NCI-H1092 (cell line): ENCODE results near the gene GRID1.

ENCODE experiments used
- DNase-seq: peaks from one replicate; lab custom pipeline; 2025; lab: John Stamatoyannopoulos, UW

GRID1 gene

DNA sequence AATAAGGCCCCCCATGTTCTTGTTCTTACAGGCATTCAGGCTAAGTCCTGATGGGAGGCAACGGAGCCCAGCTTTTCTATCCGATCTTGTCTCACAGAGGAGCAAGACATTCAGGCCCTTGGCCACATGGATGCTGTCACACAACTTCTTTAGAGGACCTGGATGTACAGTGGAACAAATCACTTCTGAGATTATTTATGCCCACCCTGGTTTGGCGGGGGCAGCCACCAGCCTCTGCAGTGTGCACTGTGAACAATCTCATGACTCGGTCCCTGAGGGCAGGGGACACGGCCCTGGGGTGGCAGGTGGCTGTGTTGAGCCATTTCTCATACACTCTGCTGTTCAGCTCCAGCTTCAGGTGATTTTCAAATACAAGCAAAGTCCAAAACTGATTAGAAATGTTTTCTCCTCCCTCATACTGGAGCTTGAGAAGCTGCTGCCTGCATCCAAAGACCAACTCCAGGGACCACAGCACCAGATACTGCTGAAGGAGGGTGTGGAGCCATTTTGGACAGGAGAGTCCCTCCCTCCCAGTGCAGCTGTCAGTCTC lies 441.3 kb downstream of the GRID1 start:
- no peak for DNase-seq

DNA sequence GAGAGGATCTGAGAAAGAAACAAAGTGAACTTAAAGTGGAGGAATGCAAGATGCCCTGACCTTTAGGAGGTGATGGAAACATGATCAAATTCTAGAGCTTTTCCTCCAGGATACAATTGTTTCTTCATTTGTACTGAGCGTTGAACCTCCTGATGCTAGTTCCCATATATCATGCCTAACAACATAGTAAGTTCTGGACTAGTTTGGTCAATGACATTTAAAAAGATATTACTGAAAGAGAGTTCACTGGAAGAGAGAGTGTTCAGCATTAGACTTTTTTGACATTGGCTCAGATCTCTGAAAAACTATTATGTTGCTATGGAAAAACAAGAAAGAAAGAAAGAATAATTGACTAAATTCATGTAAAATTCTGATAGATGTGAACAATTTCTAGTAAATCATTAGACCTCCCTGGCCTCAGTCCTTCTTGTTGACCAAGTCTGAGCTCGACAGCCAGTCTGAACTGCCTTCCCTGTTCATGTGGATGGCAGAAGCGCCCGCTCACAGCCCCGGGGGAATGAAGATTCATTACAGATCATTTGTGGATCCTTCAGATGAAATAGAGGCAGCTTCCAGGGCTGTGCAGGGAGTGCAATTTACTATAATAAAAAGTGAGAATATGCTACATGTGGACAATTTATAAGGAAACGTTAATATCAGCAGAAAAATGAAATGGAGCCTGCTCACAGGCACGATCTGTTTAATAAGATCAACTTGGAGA lies 442.1 kb downstream of the GRID1 start:
- DNase-seq: no peak

DNA sequence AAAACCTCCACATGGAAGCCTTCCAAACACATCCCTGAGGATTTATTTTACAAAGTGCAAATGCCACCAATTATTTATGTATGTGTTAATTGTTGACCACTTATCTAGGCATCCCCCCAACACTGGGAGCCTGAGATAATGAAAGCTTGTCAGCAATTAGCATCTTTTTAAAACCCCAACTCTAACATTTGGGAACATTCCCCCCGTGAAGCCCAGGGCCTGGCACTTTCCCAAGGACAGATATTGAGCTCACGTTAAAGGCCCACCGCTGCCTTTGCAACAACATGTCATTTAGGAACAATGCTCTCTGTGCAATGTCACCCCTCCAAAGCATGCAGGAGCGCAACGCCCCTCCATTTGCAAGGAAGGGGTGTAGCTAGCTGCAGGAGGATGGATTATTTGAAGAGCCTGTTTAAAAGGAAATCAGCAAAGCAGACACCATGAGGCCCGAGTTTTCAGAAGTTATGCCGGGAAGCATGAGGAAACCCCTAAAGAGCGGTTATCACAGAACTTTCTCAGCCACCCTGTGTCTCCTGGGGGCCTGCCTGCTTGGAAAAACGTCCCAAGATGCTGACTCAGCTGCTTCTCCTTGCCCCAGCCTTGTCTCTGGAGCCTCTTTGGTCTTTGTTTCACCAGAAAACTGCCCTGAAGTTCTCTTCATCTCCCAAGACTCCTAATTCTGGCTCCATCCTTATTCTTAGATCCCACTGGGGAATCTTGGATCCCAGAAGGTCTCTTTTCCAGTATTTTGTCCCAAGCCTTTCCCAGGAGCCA lies 444.1 kb downstream of the GRID1 start:
- no peak for DNase-seq

DNA sequence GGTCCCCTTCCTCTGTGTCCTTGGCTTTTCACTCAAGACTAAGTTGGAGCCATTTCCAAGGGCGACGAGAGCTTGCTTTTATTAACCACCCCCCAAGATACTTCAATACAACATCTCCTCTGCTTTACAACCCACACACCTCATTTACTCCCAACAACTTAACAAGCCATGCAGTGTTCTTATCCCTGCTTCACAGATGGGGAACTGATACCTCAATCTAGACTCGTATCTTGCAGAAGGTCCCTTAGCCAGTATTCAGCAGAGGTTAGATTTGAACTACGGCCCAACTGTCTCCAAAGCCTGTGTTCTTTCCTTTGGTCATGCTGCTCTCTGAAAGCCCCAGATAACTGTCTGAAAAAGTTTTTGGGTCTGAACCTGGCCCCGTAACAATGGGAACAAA lies 444.8 kb downstream of the GRID1 start:
- DNase-seq: no peak

DNA sequence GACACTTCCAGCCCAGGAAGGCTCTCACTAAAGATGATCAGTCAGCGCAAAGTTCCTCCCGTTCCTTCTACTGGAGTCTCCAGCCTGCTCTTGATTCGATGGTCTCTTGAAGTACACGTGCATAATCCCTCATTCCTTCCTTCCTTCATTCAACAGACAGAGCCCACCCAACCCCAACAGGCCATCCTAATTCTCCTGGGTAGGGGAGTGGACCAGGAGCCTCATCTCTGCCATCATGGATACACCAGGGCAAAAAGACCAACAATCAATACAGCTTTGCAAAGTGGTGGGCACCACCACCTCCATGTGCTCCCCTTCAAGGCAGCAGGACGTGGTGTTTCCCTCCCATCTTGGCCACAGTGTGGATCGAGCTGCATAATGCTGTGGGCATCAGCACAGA lies 446.3 kb downstream of the GRID1 start:
- DNase-seq: no peak

DNA sequence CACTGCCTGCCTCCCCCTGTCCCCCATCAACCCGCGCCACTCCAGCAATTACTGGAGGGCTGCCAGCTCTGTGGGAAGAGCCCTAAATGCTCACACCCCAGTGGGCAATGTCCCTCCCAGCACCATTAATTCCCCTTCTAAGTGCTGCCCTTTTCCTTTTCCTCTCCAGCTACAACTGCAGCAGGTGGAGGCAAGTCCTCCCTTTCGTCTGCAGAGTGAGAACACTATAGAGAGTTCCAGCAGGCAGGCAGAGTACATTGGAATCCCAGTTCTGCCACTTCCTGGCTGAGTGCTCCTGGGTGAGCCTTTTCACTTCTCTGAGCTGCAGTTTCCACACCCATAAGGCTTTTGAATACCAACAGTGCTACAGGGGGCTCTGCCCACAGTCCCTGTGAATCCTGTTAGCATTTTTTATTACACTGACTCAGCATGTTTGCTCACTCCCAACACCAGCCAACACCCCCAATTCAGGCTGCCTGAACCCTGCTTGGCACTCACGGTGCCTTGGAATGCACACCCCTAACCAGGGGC lies 447.0 kb downstream of the GRID1 start:
- DNase-seq: peak; percentile 21

DNA sequence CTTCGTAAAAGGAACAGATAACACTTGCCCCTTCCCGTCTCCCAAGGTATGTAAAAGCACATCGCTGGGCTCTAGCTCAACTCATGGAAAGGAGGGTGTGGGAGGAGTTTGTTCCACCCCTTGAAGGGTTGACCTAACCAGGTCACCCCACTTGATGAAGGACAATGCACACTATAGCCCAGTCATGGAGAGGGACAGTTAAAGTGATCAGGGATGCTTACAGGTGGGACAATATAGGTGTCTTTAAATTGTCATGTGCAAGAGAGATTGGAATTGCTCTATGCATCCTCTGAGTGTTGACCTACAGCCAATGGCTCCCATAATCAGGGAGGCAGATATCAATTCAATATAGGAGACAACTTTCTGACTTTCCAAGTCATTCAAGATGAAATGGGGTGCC lies 448.2 kb downstream of the GRID1 start:
- DNase-seq: no peak

DNA sequence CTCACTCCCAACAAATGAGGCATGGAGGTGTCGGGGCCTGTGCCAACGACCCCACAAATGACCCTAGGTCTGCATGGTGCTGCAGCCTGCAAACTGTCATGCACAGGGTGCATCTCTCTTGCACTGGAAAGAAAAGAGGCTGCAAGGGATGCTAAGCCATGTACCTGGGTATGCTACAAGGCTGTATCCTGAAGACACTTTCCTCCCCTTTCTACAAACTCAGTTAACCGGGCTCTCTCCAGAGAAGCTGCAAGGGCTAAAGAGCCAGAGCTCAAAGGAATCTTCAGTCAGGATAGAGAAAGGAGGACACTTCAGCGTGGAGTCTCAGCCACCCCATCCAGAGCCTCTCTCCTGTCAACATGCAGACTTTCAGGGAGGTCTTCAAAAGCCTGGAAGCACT lies 449.0 kb downstream of the GRID1 start:
- DNase-seq: no peak

DNA sequence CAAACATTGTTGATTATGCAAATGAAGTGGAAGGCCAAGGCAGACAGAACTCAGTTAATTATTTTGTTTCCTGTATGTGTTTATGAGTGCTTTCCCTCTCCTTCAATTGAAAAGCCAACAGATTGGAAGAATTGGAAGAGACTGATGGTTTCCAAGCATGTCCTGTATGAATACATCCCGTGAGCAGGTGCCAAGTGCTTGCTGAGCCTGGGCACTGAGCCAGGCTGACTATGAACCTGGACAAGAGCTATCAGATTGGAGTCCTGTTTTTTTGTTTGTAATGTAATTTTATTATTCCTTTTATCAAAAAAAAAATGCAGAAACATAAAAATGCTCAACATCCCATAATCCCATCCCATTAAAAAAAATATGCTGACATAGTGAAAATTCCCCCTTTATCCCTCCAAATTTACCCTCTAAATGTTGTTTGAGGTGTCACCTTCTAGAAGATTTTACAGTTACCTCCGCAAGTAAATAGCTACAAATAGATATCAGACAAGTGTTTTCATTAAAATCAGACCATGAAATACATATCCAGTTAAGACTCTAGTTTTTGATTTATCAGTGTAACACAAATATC lies 449.5 kb downstream of the GRID1 start:
- DNase-seq: peak; percentile 84

DNA sequence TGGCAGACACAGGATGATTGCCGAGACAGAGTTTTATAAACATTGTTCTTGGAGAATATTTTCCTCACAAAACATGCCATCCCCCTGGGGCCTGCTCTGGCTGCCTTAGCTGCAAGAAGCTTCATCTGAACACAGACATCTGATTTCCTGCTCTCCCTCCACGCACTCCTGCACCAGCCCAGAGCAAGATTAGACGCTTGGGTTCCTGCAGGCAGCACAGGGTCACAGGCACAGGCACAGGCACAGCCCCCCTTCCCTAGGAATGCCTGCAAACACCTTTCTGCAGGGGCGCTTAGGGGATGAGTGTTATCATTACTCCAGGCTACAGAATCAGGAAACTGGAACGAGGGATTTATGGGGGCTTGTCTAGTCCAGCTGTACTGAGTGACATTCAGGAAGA lies 450.3 kb downstream of the GRID1 start:
- no peak for DNase-seq

DNA sequence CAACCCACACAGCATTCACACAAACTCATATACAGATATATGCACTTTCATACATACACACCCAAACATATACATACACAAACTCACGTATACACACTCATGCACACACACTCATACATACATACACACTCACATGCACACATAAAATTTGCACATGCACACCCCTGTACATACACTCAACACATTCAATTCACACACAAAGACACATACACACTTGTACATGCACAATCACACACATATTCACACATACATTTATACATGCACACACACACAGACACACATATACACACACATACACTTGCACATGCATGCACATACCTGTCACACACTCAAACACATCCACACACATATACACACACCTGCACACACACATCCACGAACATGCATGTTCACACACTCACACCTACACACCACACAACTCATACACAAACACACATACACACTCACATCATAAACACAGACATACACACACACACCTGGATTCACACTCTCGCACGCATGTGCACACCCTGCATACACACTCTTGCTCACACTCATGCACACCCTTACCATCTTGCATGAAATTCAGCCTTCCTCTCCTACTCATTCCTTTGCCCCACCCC lies 451.2 kb downstream of the GRID1 start:
- DNase-seq: no peak

DNA sequence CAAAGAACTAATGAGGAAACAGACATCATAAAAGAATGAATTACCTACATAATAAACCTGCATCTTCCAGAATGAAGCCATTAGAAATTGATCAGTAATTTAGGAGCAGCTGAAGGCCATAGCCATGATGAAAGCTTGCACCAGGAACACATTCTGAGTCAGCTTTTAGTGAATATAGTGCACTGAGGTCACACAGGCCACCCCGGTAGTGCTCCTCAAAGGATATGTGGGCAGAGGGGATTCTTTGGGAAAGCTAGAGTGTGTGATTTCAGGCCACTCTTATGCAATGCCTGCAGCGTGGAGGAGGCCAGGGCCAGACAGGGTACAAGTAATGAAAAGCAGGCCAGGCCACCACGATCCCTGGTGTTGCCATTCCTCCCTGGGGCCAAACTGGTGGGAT lies 451.9 kb downstream of the GRID1 start:
- no peak for DNase-seq

DNA sequence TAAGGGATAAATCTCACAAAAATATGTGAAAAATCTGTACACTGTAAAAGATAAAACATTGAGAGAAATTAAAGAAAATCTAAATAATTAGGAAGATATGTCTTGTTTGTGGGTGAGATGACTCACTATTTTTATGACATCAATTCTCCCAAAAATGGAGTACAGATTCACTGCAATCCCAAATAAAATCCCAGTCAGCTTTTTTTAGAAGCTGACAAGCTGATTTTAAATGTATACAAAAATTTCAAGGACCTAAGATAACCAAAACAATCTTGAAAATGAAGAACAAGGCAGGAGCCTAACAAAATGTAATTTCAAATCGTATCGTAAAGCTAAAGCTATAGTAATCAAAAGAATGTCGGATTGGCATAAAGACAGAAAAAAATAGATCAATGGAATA lies 458.1 kb downstream of the GRID1 start:
- DNase-seq: no peak

DNA sequence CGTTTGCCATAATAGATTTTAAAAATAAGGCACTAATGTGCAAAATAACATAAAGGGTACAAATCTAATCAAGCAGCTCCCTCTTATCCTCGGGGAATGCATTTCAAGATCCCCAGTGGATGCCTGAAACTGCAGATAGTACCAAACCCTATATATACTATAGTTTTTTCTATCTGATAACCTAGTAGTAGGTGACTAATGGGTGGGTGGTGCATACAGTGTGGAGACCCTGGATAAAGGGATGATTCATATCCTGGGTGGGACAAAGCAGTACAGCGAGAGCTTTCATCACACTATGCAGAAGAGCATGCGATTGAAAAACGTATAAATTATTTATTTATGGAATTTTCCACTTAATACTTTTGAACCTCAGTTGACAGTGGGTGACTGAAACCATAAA lies 464.5 kb downstream of the GRID1 start:
- DNase-seq: no peak

DNA sequence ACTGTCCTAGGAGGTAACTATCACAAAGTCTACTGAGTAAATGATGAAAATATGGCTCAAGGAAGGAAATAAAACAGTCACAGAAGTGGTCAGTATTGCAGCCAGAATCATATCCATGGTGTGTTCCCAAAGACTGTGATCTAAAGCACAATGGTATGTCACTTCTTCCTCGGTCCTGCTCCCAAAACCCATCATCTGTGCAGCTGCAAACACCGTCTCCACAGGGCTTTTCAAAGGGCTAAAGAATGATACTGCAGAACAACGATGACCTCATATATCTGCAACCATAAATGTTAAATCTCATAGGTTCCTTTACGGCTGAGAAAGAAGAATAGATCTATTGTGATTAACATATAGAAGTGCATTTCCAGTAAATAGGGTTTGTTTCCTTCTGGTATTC lies 465.0 kb downstream of the GRID1 start:
- no peak for DNase-seq

DNA sequence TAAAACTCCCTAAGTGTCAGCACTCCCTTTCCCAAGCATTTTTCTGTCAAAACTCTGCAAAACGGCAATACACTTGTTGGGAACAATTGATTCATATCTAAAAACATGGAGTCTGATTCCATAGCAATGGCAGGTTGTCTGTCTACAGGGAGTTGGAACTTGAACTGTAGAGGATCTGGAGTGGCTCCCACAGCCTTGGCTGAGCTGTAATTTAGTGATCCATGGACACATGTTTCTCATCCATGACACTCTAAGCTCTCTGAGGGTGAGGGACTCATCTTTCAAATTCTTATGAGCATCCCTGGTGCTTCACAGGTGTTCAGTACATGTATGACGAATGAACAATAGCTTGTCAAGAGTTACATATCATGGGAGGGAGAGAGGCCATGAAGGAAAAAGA lies 466.1 kb downstream of the GRID1 start:
- no peak for DNase-seq

DNA sequence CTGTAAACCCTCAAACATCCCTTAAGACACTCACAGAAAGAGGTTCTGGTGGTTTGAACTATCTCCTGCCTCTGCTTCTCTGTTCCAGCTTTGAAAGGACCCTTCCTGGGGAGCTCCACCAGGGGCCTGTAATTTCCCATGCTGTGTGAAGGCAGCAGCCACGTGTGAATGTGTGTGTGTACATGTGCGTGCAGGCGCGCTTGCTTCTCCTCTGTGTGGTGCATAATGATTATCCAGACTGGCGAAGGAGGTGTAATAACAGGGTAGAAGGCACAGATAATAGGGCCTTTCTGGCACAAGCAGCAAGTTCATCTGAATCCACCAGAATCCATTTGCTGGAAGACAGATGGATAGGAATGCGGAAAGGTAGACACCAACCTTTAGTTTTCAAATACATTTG lies 466.5 kb downstream of the GRID1 start:
- no peak for DNase-seq

DNA sequence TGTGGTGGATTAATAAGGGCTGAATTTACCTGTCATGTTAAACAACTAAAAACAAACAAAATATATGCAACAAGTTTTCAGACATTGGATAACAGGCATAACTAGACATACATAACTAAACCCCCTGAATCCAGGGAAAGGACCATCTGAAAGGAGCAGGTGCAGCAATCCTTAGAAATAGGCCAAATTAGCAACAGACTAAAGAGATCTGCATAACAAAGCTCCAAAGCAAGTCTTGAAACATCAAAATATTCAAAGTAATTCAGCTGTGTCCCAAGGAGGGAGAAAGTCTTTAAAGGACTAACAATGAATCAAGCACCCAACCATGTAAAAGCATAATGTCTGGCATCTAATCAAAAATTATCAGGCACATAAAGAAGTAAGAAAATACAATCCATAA lies 475.1 kb downstream of the GRID1 start:
- no peak for DNase-seq

DNA sequence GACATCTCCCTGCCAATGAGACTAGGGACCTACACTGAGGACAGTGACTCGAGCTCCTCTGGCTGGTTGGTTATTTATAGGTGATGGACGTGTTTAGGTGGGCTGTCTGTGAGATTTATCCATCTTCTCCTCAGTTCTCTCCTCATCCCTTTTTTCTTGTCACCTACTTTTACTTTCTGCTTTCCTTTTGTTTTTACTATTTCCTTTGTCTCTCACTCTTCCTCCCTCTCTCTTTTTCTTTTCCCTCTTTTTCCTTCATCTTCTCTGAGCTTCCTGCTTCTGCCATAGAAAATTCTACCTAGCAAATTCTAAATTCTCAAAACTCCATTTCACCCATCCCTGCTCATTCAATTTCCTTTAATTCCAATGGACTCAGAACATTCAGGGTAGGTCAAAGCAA lies 478.0 kb downstream of the GRID1 start:
- no peak for DNase-seq

DNA sequence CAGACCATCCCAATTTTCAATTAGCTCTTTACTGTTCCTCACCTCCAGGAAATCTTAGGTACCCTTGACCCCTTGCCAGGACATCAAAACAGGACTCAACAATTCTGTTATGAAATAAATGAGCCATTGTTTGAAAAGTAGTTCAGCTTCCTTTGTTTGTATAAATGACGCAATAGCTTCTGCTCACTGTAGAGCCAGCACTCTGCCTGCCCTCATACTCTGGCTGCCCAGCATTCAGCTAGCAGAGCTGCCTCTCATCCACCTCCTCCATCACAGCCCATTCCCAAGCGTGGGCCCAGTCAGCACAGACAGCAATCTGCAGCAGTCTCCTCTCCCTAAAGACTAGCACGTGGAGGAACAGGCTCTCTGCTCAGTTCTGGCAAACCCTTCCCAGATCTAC lies 478.6 kb downstream of the GRID1 start:
- DNase-seq: no peak

DNA sequence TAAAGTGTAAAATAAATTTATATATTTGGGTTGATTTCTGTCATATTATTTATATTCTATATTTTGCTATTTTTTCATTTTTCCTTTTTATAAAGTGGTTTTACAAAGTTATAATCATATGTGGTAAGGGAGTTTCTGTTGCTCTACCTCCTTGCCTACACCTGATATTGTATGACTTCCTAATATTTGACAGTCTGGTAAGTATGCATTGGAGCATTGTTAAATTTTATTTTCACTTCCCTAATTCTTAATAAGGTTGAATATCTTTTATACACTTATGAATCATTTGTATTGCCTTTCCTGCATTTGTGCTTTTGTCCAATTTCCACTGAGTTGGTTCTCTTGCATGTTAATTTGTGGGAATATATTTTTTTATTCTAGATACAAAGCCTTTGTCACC lies 492.4 kb downstream of the GRID1 start:
- no peak for DNase-seq

DNA sequence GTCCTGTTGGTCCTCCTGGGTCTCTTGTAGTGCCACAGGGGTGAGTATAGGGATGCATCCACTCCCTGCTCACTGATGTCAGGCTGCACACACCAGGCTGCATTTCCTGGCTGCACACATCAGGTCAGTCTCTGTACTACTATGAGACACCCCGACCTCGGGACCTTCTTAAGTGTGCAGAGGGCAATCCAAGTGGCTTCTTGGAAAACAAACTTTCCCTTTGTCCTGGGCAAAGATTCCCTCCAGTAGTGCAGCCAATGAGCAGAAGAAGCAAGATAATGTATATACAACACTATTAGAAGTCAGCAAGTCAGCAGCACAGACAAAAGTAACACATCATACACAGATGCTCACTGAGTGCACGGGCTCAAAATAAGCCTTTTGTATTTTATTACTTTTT lies 493.5 kb downstream of the GRID1 start:
- DNase-seq: no peak
